KOPT-K1 (cell line): ENCODE results near the gene TNFRSF12A.
A peak's percentile ranks its signal among the peaks of the same experiment; 100 is the strongest.
"Not testable (repeated sequence)": the region's sequence is repeated elsewhere in the genome, so short reads cannot be mapped to it uniquely, and the experiment has no call there.

Experiments used
- H3K27ac ChIP-seq: fragments of 200-600 bp; sonication (generic); 2 replicates; pipeline ENCODE4 v1.5.1; 2016; ENCODE audit warnings: antibody characterized with exemption, mild to moderate bottlenecking, low read depth, low read length; ENCODE audit not compliant: poor library complexity, severe bottlenecking
- H3K36me3 ChIP-seq: fragments of 200-600 bp; sonication (generic); 2 replicates; pipeline ENCODE4 v1.5.1; 2017; ENCODE audit warnings: antibody characterized with exemption, mild to moderate bottlenecking, low read length, moderate library complexity; ENCODE audit not compliant: insufficient read depth
- H3K9me3 ChIP-seq: fragments of 200-600 bp; sonication (generic); 2 replicates; pipeline ENCODE4 v1.5.1; 2017; ENCODE audit warnings: antibody characterized with exemption, low read length, mild to moderate bottlenecking; ENCODE audit not compliant: insufficient read depth, poor library complexity, severe bottlenecking

The TNFRSF12A gene

GRCh38 chr16:3038256-3038655 is 18.1 kb downstream of the TNFRSF12A start:
- no peak overlapping the region for H3K27ac ChIP-seq
- H3K36me3 ChIP-seq, result no peaks in the 10 kb centered on the region
- H3K9me3 ChIP-seq, result no peaks in the 10 kb centered on the region

- H3K27ac ChIP-seq, result no peak overlapping the region
- no peaks in the 10 kb centered on the region for H3K9me3 ChIP-seq
- H3K36me3 ChIP-seq, result no peaks in the 10 kb centered on the region
Measured at GRCh38 chr16:3038896-3039295, 18.7 kb downstream of the TNFRSF12A start.

GRCh38 chr16:3042376-3042775 is 22.2 kb downstream of the TNFRSF12A start:
- Histone ChIP-seq H3K9me3 (no peaks in the 10 kb centered on the region), H3K27ac (no peak overlapping the region), H3K36me3 (no peaks in the 10 kb centered on the region)

GRCh38 chr16:3044708-3045107 is 24.5 kb downstream of the TNFRSF12A start:
- Histone ChIP-seq H3K9me3 (no peaks in the 10 kb centered on the region), H3K36me3 (no peaks in the 10 kb centered on the region), H3K27ac (no peak overlapping the region)

GRCh38 chr16:3045758-3046640 is 25.8 kb downstream of the TNFRSF12A start, which contains the start of gene MMP25:
Gene MMP25, plus strand, starts transcription at chr16:3046561. Its CDS starts 357 bp downstream, at chr16:3046918.
- no peak within 1 kb of the TSS for H3K27ac ChIP-seq
- H3K9me3 ChIP-seq, result no peaks in the 10 kb centered on the region
- H3K36me3 ChIP-seq, result no peaks in the 10 kb centered on the region

GRCh38 chr16:3046641-3047386 is 26.6 kb downstream of the TNFRSF12A start:
- no peak overlapping the region for H3K27ac ChIP-seq
- no peaks in the 10 kb centered on the region for H3K36me3 ChIP-seq
- H3K9me3 ChIP-seq, result no peaks in the 10 kb centered on the region

- no peak overlapping the region for H3K27ac ChIP-seq
- H3K9me3 ChIP-seq, result no peaks in the 10 kb centered on the region
- no peaks in the 10 kb centered on the region for H3K36me3 ChIP-seq
Measured at GRCh38 chr16:3047387-3047720, 27.2 kb downstream of the TNFRSF12A start.

GRCh38 chr16:3049921-3050481 is 29.8 kb downstream of the TNFRSF12A start:
- H3K27ac ChIP-seq, result no peak overlapping the region
- no peaks in the 10 kb centered on the region for H3K9me3 ChIP-seq
- H3K36me3 ChIP-seq, result peaks cover 8% of the 10 kb centered on the region; the same call in 1 of the 2 replicates

GRCh38 chr16:3050487-3050886 is 30.3 kb downstream of the TNFRSF12A start:
- no peak overlapping the region for H3K27ac ChIP-seq
- H3K9me3 ChIP-seq, result no peaks in the 10 kb centered on the region
- peaks cover 8% of the 10 kb centered on the region; the same call in 1 of the 2 replicates for H3K36me3 ChIP-seq

GRCh38 chr16:3051009-3051408 is 30.8 kb downstream of the TNFRSF12A start:
- no peaks in the 10 kb centered on the region for H3K9me3 ChIP-seq
- no peak overlapping the region for H3K27ac ChIP-seq
- peaks cover 8% of the 10 kb centered on the region; the same call in 1 of the 2 replicates for H3K36me3 ChIP-seq

GRCh38 chr16:3051494-3051893 is 31.3 kb downstream of the TNFRSF12A start:
- no peak overlapping the region for H3K27ac ChIP-seq
- H3K36me3 ChIP-seq, result peaks cover 8% of the 10 kb centered on the region; the same call in 1 of the 2 replicates
- no peaks in the 10 kb centered on the region for H3K9me3 ChIP-seq

- not testable (repeated sequence) for H3K36me3 ChIP-seq, H3K9me3 ChIP-seq
- H3K27ac ChIP-seq, result peak overlapping the region; percentile 68
Measured at GRCh38 chr16:3052571-3053329, 32.6 kb downstream of the TNFRSF12A start.

GRCh38 chr16:3053330-3053710 is 33.2 kb downstream of the TNFRSF12A start:
- H3K36me3 ChIP-seq, result not testable (repeated sequence)
- peak overlapping the region; percentile 68 for H3K27ac ChIP-seq

GRCh38 chr16:3054965-3055733 is 35.0 kb downstream of the TNFRSF12A start:
- peaks cover 8% of the 10 kb centered on the region; the same call in 1 of the 2 replicates for H3K36me3 ChIP-seq
- peak overlapping the region; percentile 46 for H3K27ac ChIP-seq
- H3K9me3 ChIP-seq, result no peaks in the 10 kb centered on the region

More at GRCh38 chr16:3053330-3053710, 33.2 kb downstream of the TNFRSF12A start:
- H3K9me3 ChIP-seq, result not testable (repeated sequence)
